Sigmoid colon (tissue), 4 donors: ENCODE data around the gene RIT2.

Experiments
- CTCF ChIP-seq, 4 experiments: fragments of 450-650 bp in 3 of 4; fragments of 200-600 bp in 1 of 4; IDR thresholded peaks; one replicate each; pipeline ENCODE4 v1.5.1; 2016 to 2019; ENCODE audit warnings: antibody characterized with exemption in 4 of 4, mild to moderate bottlenecking in 3 of 4, moderate library complexity in 2 of 4
- EP300 ChIP-seq, 4 donors: sonication (generic); formaldehyde crosslinking; IDR thresholded peaks; one replicate each; pipeline ENCODE4 v1.6.1; 2017; ENCODE audit warnings: antibody characterized with exemption in 4 of 4
- POLR2A ChIP-seq, 2 donors: fragments of 450-650 bp; IDR thresholded peaks; one replicate each; pipeline ENCODE4 v1.6.1; 2016; ENCODE audit warnings: antibody characterized with exemption in 2 of 2, mild to moderate bottlenecking in 2 of 2, moderate library complexity in 2 of 2

GRCh38 chr18:42745171-42745570 lies 370.3 kb downstream of the RIT2 start:
- TF ChIP-seq POLR2A (IDR thresholded peaks at IDR 0.05) (no peak), CTCF (IDR thresholded peaks at IDR 0.05) (no peak), EP300 (IDR thresholded peaks at IDR 0.05) (no peak)
